BE2C (cell line): ENCODE data around the gene DOCK6.

Source experiments
- DNase-seq: peaks from one replicate; pipeline ENCODE4 v3.0.0-alpha.2; 2020
- H3K27me3 ChIP-seq: fragments of 250-450 bp; sonication (Bioruptor Pico); 2 replicates; pipeline ENCODE4 v1.5.1; 2020; ENCODE audit warnings: mild to moderate bottlenecking
- H3K36me3 ChIP-seq: fragments of 250-450 bp; sonication (Bioruptor Pico); 2 replicates; pipeline ENCODE4 v1.5.1; 2020; ENCODE audit warnings: mild to moderate bottlenecking
- H3K4me1 ChIP-seq: fragments of 250-450 bp; sonication (Bioruptor Pico); 2 replicates; pipeline ENCODE4 v1.5.1; 2020
- H3K4me3 ChIP-seq: 2 replicates; pipeline ENCODE4 v1.5.1; 2011; ENCODE audit warnings: low read depth, low read length
- H3K9me3 ChIP-seq: fragments of 250-450 bp; sonication (Bioruptor Pico); 2 replicates; pipeline ENCODE4 v1.5.1; 2020
- TF ChIP-seq, protein P1 (sequence below): IDR thresholded peaks from 2 replicates; pipeline ENCODE4 v1.5.1; 2012; ENCODE audit warnings: mild to moderate bottlenecking, low read depth, low read length

The DOCK6 gene

DNA sequence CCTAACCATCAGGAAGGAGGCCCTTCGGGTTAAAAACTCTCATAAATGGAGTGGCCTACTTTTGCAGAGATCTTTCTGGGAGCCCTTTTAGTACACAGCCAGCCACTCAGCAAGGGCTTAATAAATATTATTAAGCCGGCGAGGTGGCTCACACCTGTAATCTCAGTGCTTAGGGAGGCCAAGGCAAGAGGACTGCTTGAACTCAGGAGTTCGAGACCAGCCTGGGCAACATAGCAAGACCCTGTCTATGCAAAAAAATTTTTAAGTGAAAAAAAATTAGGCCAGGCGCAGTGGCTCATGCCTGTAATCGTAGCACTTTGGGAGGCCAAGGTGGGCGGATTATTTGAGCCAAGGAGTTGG, 64.2 kb downstream of the DOCK6 start:
- TF ChIP-seq, protein P1, sequence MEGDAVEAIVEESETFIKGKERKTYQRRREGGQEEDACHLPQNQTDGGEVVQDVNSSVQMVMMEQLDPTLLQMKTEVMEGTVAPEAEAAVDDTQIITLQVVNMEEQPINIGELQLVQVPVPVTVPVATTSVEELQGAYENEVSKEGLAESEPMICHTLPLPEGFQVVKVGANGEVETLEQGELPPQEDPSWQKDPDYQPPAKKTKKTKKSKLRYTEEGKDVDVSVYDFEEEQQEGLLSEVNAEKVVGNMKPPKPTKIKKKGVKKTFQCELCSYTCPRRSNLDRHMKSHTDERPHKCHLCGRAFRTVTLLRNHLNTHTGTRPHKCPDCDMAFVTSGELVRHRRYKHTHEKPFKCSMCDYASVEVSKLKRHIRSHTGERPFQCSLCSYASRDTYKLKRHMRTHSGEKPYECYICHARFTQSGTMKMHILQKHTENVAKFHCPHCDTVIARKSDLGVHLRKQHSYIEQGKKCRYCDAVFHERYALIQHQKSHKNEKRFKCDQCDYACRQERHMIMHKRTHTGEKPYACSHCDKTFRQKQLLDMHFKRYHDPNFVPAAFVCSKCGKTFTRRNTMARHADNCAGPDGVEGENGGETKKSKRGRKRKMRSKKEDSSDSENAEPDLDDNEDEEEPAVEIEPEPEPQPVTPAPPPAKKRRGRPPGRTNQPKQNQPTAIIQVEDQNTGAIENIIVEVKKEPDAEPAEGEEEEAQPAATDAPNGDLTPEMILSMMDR, result no peak
- Histone ChIP-seq H3K4me1 (no peaks in the 10 kb centered on the region; the same call in 1 of the 2 replicates), H3K4me3 (peak overlapping the region; percentile 19; the same call in 1 of the 2 replicates), H3K36me3 (no peaks in the 10 kb centered on the region; the same call in 1 of the 2 replicates), H3K27me3 (no peaks in the 10 kb centered on the region), H3K9me3 (no peaks in the 10 kb centered on the region)
- no peak for DNase-seq

DNA sequence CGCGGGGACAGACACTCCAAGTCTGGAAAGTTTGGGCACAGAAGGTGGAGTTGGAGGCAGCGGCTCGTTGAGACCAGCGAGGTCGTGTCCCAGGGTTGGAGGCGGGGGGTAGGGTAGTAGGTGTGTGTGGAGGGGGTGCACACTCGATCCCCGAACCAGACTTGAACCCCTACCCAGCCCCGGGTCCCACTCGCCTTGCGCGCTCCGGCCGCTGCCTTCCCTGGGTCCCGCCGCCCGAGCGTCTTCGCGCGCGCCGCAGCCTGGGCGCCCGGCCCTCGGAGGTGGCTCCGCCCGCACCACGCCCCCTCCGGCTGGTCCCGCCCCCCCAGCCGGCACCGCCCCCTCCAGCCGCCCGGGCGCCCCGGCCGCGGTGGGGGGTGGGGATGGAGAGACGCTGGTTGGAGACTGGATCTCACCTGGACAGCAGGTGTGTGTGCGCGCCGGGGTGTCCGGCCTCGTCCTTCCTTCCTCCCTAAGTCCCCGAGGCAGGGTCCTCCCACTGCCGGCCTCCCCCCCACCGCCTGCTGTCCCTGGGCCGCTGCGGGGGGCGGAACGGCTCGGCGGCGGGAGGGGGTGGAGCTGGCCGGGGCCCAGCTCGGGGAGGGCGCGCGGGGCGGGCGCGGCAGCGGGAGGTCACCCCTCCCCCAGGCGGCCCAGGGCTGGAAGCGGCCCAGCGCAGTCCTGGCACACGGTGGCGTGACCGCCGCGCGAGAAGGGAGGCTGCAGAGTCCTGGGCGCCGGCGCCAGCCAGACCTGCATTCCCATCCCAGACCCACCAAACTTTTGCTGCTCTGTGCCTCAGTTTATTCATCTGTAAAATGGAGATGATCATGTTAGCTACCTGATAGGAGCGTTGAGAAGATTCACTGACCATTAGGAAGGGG, 64.8 kb downstream of the DOCK6 start, which contains the start of gene KANK2:
TSS of gene KANK2 (minus strand) at position 255 of the 884 bp plus-strand sequence. CDS start 3,034 bp downstream, outside the sequence.
- H3K36me3 ChIP-seq, result peaks cover 2% of the 10 kb centered on the region
- H3K9me3 ChIP-seq, result no peaks in the 10 kb centered on the region
- peak within 1 kb of the TSS; percentile 67 for H3K4me3 ChIP-seq
- no peaks in the 10 kb centered on the region for H3K4me1 ChIP-seq
- no peaks in the 10 kb centered on the region for H3K27me3 ChIP-seq
- DNase-seq, result peak; percentile 88
- TF ChIP-seq, protein P1, result no peak

DNA sequence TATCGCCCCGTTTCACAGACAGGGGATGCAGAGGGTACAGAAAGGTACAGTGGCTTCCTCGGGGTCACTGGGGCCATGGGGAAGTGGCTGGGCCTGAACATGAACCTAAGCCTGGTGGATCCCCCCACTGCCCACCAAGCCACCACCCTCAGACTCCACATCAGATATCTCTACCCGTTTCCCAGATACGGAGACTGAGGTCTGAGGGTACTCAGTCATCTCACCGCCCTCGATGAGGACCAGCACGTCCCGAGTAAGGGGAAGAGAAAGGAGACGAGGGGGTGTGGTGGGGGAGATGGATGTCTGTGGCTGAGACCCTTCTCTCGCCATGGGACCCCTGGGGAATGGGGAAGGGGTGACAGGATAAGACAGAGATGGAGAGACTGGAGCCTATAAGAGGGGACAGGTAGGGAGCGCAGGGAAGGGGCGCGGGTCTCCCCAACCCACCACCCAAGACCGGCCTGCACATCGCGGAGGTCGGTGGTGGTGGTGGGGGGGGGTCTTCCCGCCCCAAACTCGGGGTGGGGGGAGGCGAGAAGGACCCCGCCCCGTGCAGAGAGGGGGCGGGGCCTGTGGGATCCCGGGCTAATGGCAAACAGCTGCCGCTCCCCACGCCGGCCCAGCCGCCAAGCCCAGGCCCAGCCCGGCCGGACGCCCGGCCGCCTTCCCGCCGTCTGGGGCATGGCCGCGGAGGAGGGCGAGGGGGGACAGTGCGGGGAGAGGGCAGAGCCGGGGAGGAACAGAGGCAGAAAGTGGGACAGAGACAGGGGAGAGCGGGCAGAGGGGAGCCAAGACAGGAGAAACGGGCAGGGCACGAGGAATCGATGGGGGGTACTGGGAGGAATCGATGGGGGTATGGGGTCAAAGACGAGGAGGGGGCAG, 65.7 kb downstream of the DOCK6 start:
- Histone ChIP-seq H3K36me3 (peaks cover 6% of the 10 kb centered on the region), H3K27me3 (no peaks in the 10 kb centered on the region), H3K4me1 (no peaks in the 10 kb centered on the region), H3K9me3 (no peaks in the 10 kb centered on the region), H3K4me3 (peak overlapping the region; percentile 67)
- TF ChIP-seq, protein P1, result no peak
- DNase-seq, result peak; percentile 48

DNA sequence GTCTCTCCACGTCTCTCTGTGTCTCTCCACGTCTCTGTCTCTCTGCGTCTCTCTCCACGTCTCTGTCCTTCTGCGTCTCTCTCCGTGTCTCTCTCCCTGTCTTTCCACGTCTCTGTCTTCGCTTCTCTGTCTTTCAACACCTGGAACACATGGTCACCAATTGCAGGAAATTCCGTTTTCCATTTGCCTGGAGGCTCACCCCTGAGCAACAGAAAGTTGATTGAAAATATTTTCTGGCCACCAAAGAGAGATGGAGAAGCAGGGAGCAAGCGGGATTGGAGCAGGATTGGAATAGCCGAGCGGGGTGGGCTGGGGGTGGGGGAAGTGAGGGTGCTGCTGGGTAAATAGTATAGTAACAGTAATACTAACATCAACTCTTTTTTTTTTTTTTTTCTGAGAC, 66.6 kb downstream of the DOCK6 start:
- Histone ChIP-seq H3K9me3 (no peaks in the 10 kb centered on the region), H3K4me3 (no peak overlapping the region), H3K4me1 (no peaks in the 10 kb centered on the region), H3K27me3 (no peaks in the 10 kb centered on the region), H3K36me3 (peaks cover 6% of the 10 kb centered on the region)
- TF ChIP-seq, protein P1, result no peak
- DNase-seq, result no peak

DNA sequence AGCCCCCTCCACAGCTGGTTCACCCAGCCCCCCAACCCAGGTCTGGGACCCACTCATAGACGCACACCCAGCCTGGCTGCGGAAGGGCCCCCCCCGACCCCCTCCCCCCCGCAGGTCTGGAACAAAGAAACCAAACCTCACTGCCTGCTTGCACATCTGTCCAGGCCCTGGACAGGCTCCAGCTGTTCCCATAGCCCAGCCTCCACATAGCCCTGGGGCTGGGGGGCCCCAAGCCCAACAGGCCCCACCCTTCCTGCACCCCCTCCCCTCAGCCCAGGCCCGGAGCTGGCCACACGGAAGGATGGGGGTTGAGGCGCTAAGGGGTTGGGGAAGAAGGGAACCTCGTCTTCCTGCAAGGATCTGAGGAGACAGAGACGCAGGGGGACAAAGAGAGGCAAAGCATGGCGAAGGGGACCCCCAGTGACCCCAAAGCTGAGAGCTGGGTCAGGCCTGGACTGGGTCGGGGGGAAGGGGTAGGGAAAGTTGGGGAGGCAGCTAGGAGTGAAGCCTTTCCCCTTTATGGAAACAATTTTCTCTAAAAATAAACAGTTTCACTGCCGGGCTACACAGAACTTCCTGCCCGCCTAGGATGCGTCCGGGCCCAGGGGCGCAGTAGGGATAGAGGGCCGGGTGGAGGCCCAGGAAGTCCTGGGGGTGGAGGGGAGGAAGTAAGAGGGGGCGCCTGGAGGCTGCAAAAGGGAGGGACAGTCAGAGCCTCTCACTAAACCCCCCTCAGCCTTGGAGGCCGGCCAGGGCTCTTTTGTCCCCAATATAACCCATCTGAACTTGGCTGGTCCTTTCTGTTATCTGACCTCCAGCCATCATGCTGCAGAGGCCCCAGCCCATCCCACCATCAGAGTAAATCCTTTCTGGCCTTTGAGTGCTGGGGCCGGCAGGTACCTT, 67.4 kb downstream of the DOCK6 start:
- H3K27me3 ChIP-seq, result no peaks in the 10 kb centered on the region
- peaks cover 6% of the 10 kb centered on the region for H3K36me3 ChIP-seq
- no peak overlapping the region for H3K4me3 ChIP-seq
- no peak for DNase-seq
- TF ChIP-seq, protein P1, result no peak
- no peaks in the 10 kb centered on the region for H3K4me1 ChIP-seq
- no peaks in the 10 kb centered on the region for H3K9me3 ChIP-seq
